WTC11 (cell line): ENCODE results near the gene CDK16.

Experiments used
- CTCF ChIP-seq: fragments of 200-600 bp; IDR thresholded peaks from 2 replicates; pipeline ENCODE4 v1.8.0; 2022; ENCODE audit warnings: antibody characterized with exemption
- E2F4 ChIP-seq: sonication (generic); formaldehyde crosslinking; IDR thresholded peaks from 2 replicates; pipeline ENCODE4 v1.8.1; 2022; ENCODE audit warnings: low read depth, mild to moderate bottlenecking, moderate library complexity, missing genetic modification reagents, borderline replicate concordance
- FOXJ3 ChIP-seq: sonication (generic); formaldehyde crosslinking; IDR thresholded peaks from 2 replicates; pipeline ENCODE4 v1.9.0; 2021; ENCODE audit warnings: missing genetic modification reagents, mild to moderate bottlenecking, borderline replicate concordance

- TF ChIP-seq CTCF = no peak
- no peak for TF ChIP-seq FOXJ3 (CRISPR knock-in tag)
- TF ChIP-seq E2F4 (CRISPR knock-in tag) = no peak
These were observed 10.2 kb downstream of the CDK16 start for GRCh38 chrX:47228550-47229270.
